ENCODE data around the gene MRPL49. TPM values are rescaled to one million over a fixed set of nuclear protein-coding genes. Genes with fewer than 3 reads are reported as not detected.

The MRPL49 gene
- total RNA-seq, 1 experiment from 2014 or later, result 55.9 TPM

- peaks cover 10% of the 10 kb centered on the region for H3K4me1 Mint-ChIP-seq
- no peaks in the 10 kb centered on the region for H3K27me3 Mint-ChIP-seq (ENCODE audit: low read depth)
- H3K9me3 Mint-ChIP-seq, result no peaks in the 10 kb centered on the region
- no peak overlapping the region for H3K4me3 Mint-ChIP-seq
- POLR2A ChIA-PET, result no interaction called here
- no peak for ATAC-seq
- TF ChIP-seq ZNF263 (CRISPR knock-in tag; IDR thresholded peaks at IDR 0.05; ENCODE audit: low read depth) (no peak), NR2C2 (CRISPR knock-in tag; IDR thresholded peaks at IDR 0.05) (no peak), USF2 (CRISPR knock-in tag; IDR thresholded peaks at IDR 0.05) (no peak), ATF1 (CRISPR knock-in tag; IDR thresholded peaks at IDR 0.05) (no peak), FOXP4 (CRISPR knock-in tag; IDR thresholded peaks at IDR 0.05) (no peak), TP53 (CRISPR knock-in tag; IDR thresholded peaks at IDR 0.05) (no peak), MXD4 (CRISPR knock-in tag; IDR thresholded peaks at IDR 0.05; ENCODE audit: borderline replicate concordance) (no peak), USF1 (CRISPR knock-in tag; IDR thresholded peaks at IDR 0.05) (no peak), ZNF121 (CRISPR knock-in tag; IDR thresholded peaks at IDR 0.05) (no peak), ZNF232 (CRISPR knock-in tag; IDR thresholded peaks at IDR 0.05) (no peak), RELA (CRISPR knock-in tag; IDR thresholded peaks at IDR 0.05; ENCODE audit: borderline replicate concordance) (no peak), ESRRA (CRISPR knock-in tag; IDR thresholded peaks at IDR 0.05; ENCODE audit: borderline replicate concordance) (no peak)
- TF ChIP-seq, protein P1, sequence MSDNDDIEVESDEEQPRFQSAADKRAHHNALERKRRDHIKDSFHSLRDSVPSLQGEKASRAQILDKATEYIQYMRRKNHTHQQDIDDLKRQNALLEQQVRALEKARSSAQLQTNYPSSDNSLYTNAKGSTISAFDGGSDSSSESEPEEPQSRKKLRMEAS (CRISPR knock-in tag; IDR thresholded peaks at IDR 0.05), result no peak
- no peak for DNase-seq (ENCODE audit: low spot score)
- CTCF ChIA-PET, result interaction anchor here (1.0 kb wide), 1 partner anchor 73 kb away, joined by 3 read pairs; the partner anchor contains the start of gene ARL2
- H3K36me3 Mint-ChIP-seq, result peaks cover 9% of the 10 kb centered on the region
- no peak overlapping the region for H3K27ac Mint-ChIP-seq
These were observed 34.9 kb upstream of the MRPL49 start for GRCh38 chr11:65087216-65087615.

DNA sequence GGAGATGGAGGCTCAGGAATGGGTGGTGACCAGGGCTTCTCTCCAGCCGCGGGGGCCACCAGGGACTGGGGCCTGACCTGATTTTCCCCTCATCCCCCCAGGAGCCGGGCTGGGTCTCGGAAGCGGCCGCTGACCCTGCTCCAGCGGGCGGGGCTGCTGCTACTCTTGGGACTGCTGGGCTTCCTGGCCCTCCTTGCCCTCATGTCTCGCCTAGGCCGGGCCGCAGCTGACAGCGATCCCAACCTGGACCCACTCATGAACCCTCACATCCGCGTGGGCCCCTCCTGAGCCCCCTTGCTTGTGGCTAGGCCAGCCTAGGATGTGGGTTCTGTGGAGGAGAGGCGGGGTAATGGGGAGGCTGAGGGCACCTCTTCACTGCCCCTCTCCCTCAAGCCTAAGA, 34.3 kb upstream of the MRPL49 start:
- CTCF ChIA-PET, result no interaction called here
- ATAC-seq, result no peak
- H3K9me3 Mint-ChIP-seq, result no peaks in the 10 kb centered on the region
- no peak overlapping the region for H3K27ac Mint-ChIP-seq
- no peak overlapping the region for H3K4me3 Mint-ChIP-seq
- H3K4me1 Mint-ChIP-seq, result peaks cover 8% of the 10 kb centered on the region
- no peaks in the 10 kb centered on the region for H3K27me3 Mint-ChIP-seq (ENCODE audit: low read depth)
- POLR2A ChIA-PET, result no interaction called here
- peaks cover 6% of the 10 kb centered on the region for H3K36me3 Mint-ChIP-seq
- no peak for DNase-seq (ENCODE audit: low spot score)
- TF ChIP-seq, protein P2, sequence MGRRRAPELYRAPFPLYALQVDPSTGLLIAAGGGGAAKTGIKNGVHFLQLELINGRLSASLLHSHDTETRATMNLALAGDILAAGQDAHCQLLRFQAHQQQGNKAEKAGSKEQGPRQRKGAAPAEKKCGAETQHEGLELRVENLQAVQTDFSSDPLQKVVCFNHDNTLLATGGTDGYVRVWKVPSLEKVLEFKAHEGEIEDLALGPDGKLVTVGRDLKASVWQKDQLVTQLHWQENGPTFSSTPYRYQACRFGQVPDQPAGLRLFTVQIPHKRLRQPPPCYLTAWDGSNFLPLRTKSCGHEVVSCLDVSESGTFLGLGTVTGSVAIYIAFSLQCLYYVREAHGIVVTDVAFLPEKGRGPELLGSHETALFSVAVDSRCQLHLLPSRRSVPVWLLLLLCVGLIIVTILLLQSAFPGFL (CRISPR knock-in tag; IDR thresholded peaks at IDR 0.05; ENCODE audit: borderline replicate concordance), result no peak
- TF ChIP-seq TEAD4 (CRISPR knock-in tag; IDR thresholded peaks at IDR 0.05), result no peak
- no peak for TF ChIP-seq ETV6 (CRISPR knock-in tag; IDR thresholded peaks at IDR 0.05)
- TF ChIP-seq GTF2I (CRISPR knock-in tag; conservative IDR thresholded peaks at IDR 0.05), result no peak
- TF ChIP-seq ZNF532 (CRISPR knock-in tag; IDR thresholded peaks at IDR 0.05; ENCODE audit: borderline replicate concordance), result no peak
- no peak for TF ChIP-seq ELF4 (CRISPR knock-in tag; IDR thresholded peaks at IDR 0.05; ENCODE audit: low read depth)
- TF ChIP-seq TCF7 (CRISPR knock-in tag; IDR thresholded peaks at IDR 0.05; ENCODE audit: low read depth), result no peak
- TF ChIP-seq AFF4 (CRISPR knock-in tag; IDR thresholded peaks at IDR 0.05; ENCODE audit: borderline replicate concordance), result no peak

All from WTC11 (cell line).